Mesenchymal stem cell (in vitro differentiated cells and primary cell): ENCODE results near the gene PLIN5.
A peak's percentile ranks its signal among the peaks of the same experiment; 100 is the strongest.

Experiments used
- DNase-seq: peaks from one replicate; pipeline ENCODE4 v3.0.0-alpha.2; 2013
- H2AFZ ChIP-seq: one replicate; pipeline ENCODE4 v1.6.1; 2013; ENCODE audit warnings: low read depth, mild to moderate bottlenecking, control low read depth, inconsistent platforms, low read length, moderate library complexity
- H2AK5ac ChIP-seq: 2 replicates; pipeline ENCODE4 v1.6.1; 2013; ENCODE audit warnings: low read length, moderate library complexity, mild to moderate bottlenecking, inconsistent platforms; ENCODE audit not compliant: severe bottlenecking
- H2BK120ac ChIP-seq: one replicate; pipeline ENCODE4 v1.6.1; 2013; ENCODE audit warnings: low read depth, mild to moderate bottlenecking, inconsistent platforms, low read length, moderate library complexity
- H2BK12ac ChIP-seq, 2 experiments: one replicate each; pipeline ENCODE4 v1.6.1; 2013; ENCODE audit warnings: inconsistent platforms in 2 of 2, low read length in 2 of 2, mild to moderate bottlenecking in 2 of 2, moderate library complexity in 2 of 2, control low read depth in 1 of 2
- H2BK15ac ChIP-seq: one replicate; pipeline ENCODE4 v1.6.1; 2013; ENCODE audit warnings: mild to moderate bottlenecking, low read depth, inconsistent platforms; ENCODE audit not compliant: poor library complexity, severe bottlenecking
- H2BK5ac ChIP-seq: 2 replicates; pipeline ENCODE4 v1.6.1; 2013; ENCODE audit warnings: low read depth, mild to moderate bottlenecking, low read length, control low read depth, inconsistent platforms; ENCODE audit not compliant: poor library complexity, severe bottlenecking
- H3K14ac ChIP-seq, 2 experiments: one replicate each; pipeline ENCODE4 v1.6.1; 2013; ENCODE audit warnings: inconsistent platforms in 2 of 2, low read length in 2 of 2, control low read depth in 1 of 2, mild to moderate bottlenecking in 1 of 2, moderate library complexity in 1 of 2
- H3K18ac ChIP-seq, 2 experiments: one replicate each; pipeline ENCODE4 v1.6.1; 2013; ENCODE audit warnings: inconsistent platforms in 2 of 2, low read length in 2 of 2, control low read depth in 1 of 2, low read depth in 1 of 2, mild to moderate bottlenecking in 1 of 2
- H3K23ac ChIP-seq, 2 experiments: one replicate each; pipeline ENCODE4 v1.6.1; 2013; ENCODE audit warnings: inconsistent platforms in 2 of 2, low read length in 2 of 2, mild to moderate bottlenecking in 2 of 2, moderate library complexity in 2 of 2, control low read depth in 1 of 2
- H3K27ac ChIP-seq: 2 replicates; pipeline ENCODE4 v1.5.1; 2013; ENCODE audit warnings: mild to moderate bottlenecking, moderate library complexity, low read length, control low read depth, inconsistent platforms; ENCODE audit not compliant: poor library complexity, severe bottlenecking
- H3K27me3 ChIP-seq, 2 experiments: 2 replicates each; pipeline versions ENCODE4 v1.6.1 to v1.7.0; 2013; ENCODE audit warnings: low read length in 2 of 2, mild to moderate bottlenecking in 2 of 2, moderate library complexity in 2 of 2, control low read depth in 1 of 2, inconsistent platforms in 1 of 2; ENCODE audit not compliant: control insufficient read depth in 1 of 2, insufficient read depth in 1 of 2
- H3K36me3 ChIP-seq, 2 experiments: 2 replicates each; pipeline versions ENCODE4 v1.6.1 to v1.7.0; 2013; ENCODE audit warnings: low read length in 2 of 2, control low read depth in 1 of 2, inconsistent platforms in 1 of 2, low read depth in 1 of 2, mild to moderate bottlenecking in 1 of 2; ENCODE audit not compliant: insufficient read depth in 2 of 2, control insufficient read depth in 1 of 2
- H3K4ac ChIP-seq, 2 experiments: one replicate each; pipeline ENCODE4 v1.6.1; 2013; ENCODE audit warnings: inconsistent platforms in 2 of 2, low read length in 2 of 2, mild to moderate bottlenecking in 2 of 2, moderate library complexity in 2 of 2, control low read depth in 1 of 2, low read depth in 1 of 2
- H3K4me1 ChIP-seq: 2 replicates; pipeline ENCODE4 v1.6.1; 2013; ENCODE audit warnings: low read depth, low read length, control low read depth; ENCODE audit not compliant: control insufficient read depth, insufficient read depth
- H3K4me2 ChIP-seq: 2 replicates; pipeline ENCODE4 v1.6.1; 2013; ENCODE audit warnings: low read length, mild to moderate bottlenecking, inconsistent platforms; ENCODE audit not compliant: poor library complexity, severe bottlenecking
- H3K4me3 ChIP-seq, 2 experiments: 2 replicates each; pipeline versions ENCODE4 v1.5.1 to v1.7.0; 2013; ENCODE audit warnings: low read length in 2 of 2, mild to moderate bottlenecking in 2 of 2, control low read depth in 1 of 2, low read depth in 1 of 2; ENCODE audit not compliant: insufficient read depth in 1 of 2
- H3K79me1 ChIP-seq: replicated peaks from 2 replicates; pipeline ENCODE4 v1.6.1; 2013; ENCODE audit warnings: mild to moderate bottlenecking, control low read depth, low read length, inconsistent platforms; ENCODE audit not compliant: poor library complexity, severe bottlenecking
- H3K9ac ChIP-seq: 2 replicates; pipeline ENCODE4 v1.7.0; 2013; ENCODE audit warnings: mild to moderate bottlenecking, low read length, moderate library complexity
- H3K9me3 ChIP-seq: 2 replicates; pipeline ENCODE4 v1.7.0; 2013; ENCODE audit warnings: mild to moderate bottlenecking, low read length; ENCODE audit not compliant: control insufficient read depth
- H4K8ac ChIP-seq: one replicate; pipeline ENCODE4 v1.6.1; 2013; ENCODE audit warnings: inconsistent platforms, mild to moderate bottlenecking, low read length, moderate library complexity
- H4K91ac ChIP-seq: one replicate; pipeline ENCODE4 v1.6.1; 2013; ENCODE audit warnings: mild to moderate bottlenecking, low read length, inconsistent platforms
- WGBS: methylation state at CpG from one replicate; pipeline ENCODE4 v1.1.7; 2013; ENCODE audit warnings: mixed read lengths; 5-methylcytosine and 5-hydroxymethylcytosine counted together

PLIN5 gene

DNA sequence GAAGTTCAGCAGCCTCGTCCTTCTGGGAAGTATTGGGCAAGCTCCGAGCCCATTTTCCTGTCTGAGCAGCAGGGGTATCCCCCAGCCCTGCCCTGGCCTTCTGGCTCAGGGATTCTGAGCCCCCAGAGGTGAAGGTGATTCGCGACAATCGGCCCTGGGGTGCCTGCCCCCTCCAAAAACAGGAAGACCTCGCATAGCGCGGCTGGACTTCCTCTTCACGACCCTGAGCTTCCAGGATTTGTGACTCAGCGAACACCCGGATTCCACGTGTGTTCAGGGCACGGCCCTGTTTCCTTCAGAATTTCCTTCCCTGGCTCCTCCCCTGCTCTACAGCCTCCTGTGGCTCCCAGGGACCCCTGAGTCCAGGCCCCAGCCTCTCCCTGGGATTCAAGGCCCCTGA is 24.5 kb upstream of the PLIN5 start, which contains the start of gene SEMA6B:
SEMA6B (minus strand) TSS at position 116 of the 400 bp plus-strand sequence. CDS start 1,227 bp downstream, outside the sequence.
- no peak within 1 kb of the TSS for H2AK5ac ChIP-seq
- no peak within 1 kb of the TSS for H2BK12ac ChIP-seq
- no peak within 1 kb of the TSS for H3K18ac ChIP-seq
- H3K14ac ChIP-seq: no peak within 1 kb of the TSS
- peaks cover 8% of the 10 kb centered on the region for H3K4me1 ChIP-seq
- 46% methylated on average over 13 of the region's 13 CpGs for WGBS
- no peak within 1 kb of the TSS for H3K27ac ChIP-seq
- no peak within 1 kb of the TSS for H2BK15ac ChIP-seq
- no peak within 1 kb of the TSS for H2BK5ac ChIP-seq
- peaks cover 0 to 17% of the 10 kb centered on the region in 2 experiments for H3K27me3 ChIP-seq
- H3K4me2 ChIP-seq: no peak within 1 kb of the TSS
- no peak within 1 kb of the TSS for H2BK120ac ChIP-seq
- H3K4me3 ChIP-seq: no peak within 1 kb of the TSS
- peak within 1 kb of the TSS; percentile 12 for H4K8ac ChIP-seq
- H3K9me3 ChIP-seq: no peaks in the 10 kb centered on the region
- no peak within 1 kb of the TSS for H3K9ac ChIP-seq
- no peaks in the 10 kb centered on the region for H3K79me1 ChIP-seq
- no peak within 1 kb of the TSS for H4K91ac ChIP-seq
- no peak within 1 kb of the TSS for H2AFZ ChIP-seq
- H3K23ac ChIP-seq: no peak within 1 kb of the TSS
- peak within 1 kb of the TSS in 1 of 2 experiments; percentile 32 for H3K4ac ChIP-seq
- DNase-seq: peak; percentile 29
- peaks cover 0 to 16% of the 10 kb centered on the region in 2 experiments for H3K36me3 ChIP-seq

GRCh38 chr19:4557971-4558941 is 23.2 kb upstream of the PLIN5 start:
- Histone ChIP-seq H3K4me1 (peaks cover 8% of the 10 kb centered on the region), H4K91ac (no peak overlapping the region), H4K8ac (peak overlapping the region; percentile 76), H2BK5ac (no peak overlapping the region), H3K36me3 (peaks cover 0 to 19% of the 10 kb centered on the region in 2 experiments), H2AFZ (no peak overlapping the region), H3K4me3 (no peak overlapping the region), H2BK120ac (no peak overlapping the region), H3K4me2 (no peak overlapping the region), H3K23ac (no peak overlapping the region), H3K18ac (peak overlapping the region in 1 of 2 experiments; percentile 57), H3K27me3 (peaks cover 0 to 17% of the 10 kb centered on the region in 2 experiments), H3K9me3 (no peaks in the 10 kb centered on the region), H3K14ac (no peak overlapping the region), H3K27ac (no peak overlapping the region), H3K9ac (no peak overlapping the region), H2BK15ac (peak overlapping the region; percentile 56), H3K79me1 (no peaks in the 10 kb centered on the region), H2BK12ac (peak overlapping the region in 1 of 2 experiments; percentile 10), H2AK5ac (no peak overlapping the region), H3K4ac (peak overlapping the region in 1 of 2 experiments; percentile 25)
- DNase-seq: peak; percentile 22
- WGBS: 40% methylated on average over 25 of the region's 44 CpGs

- Histone ChIP-seq H3K4me2 (no peak overlapping the region), H3K23ac (no peak overlapping the region), H3K4ac (no peak overlapping the region), H4K91ac (no peak overlapping the region), H4K8ac (no peak overlapping the region), H3K36me3 (peaks cover 0 to 20% of the 10 kb centered on the region in 2 experiments), H2AK5ac (no peak overlapping the region), H3K14ac (no peak overlapping the region), H3K18ac (no peak overlapping the region), H3K27me3 (peaks cover 0 to 25% of the 10 kb centered on the region in 2 experiments), H2BK12ac (no peak overlapping the region), H2BK5ac (no peak overlapping the region), H2AFZ (no peak overlapping the region), H3K9me3 (no peaks in the 10 kb centered on the region), H3K4me3 (no peak overlapping the region), H3K9ac (no peak overlapping the region), H3K27ac (no peak overlapping the region), H3K79me1 (no peaks in the 10 kb centered on the region), H2BK120ac (no peak overlapping the region), H2BK15ac (no peak overlapping the region), H3K4me1 (peaks cover 8% of the 10 kb centered on the region)
- WGBS: 89% methylated on average over 29 of the region's 33 CpGs
- no peak for DNase-seq
Observed at GRCh38 chr19:4557144-4557970, 22.3 kb upstream of the PLIN5 start.
